ENCODE data around the gene MREG.
A peak's percentile ranks its signal among the peaks of the same experiment; 100 is the strongest.

MREG gene

DNA sequence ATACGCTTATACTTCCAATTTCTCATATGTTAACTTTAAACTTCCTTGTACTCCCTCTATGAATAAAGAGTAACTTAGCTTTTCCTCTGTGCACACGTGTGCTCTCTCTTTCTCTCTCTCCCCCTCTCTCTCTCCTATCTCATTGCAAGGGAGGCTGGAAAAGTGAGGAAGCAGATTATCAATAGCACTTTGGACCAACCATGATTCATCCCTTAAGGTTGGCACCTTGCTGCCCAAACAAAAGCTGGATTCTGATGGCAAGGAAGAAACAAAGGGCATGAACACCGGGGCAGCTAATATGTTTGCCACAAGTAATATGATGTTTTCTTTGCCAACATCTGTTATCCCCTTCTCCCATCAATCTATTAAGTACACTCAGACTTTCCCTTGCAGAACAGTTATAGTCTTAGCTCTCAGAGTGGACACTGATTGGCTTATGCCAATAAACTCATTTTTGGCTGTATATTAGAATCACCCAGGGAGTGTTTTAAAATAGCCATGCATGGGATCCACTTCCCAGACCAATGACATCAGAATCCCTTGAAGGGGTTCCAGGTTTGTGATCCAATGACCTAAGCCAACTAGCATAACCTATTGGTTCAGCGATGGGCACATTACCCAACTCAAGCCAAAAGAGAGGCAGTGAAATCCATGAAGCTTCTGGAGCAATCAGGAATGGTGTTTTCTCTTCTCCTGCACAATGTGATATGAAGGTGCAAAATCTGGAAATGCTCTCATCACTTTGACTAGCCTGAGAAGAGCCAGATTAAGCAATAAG is 60.3 kb downstream of the MREG start:
- no peak for DNase-seq
- no peaks in the 10 kb centered on the region for H3K9me2 ChIP-seq (replicated peaks; ENCODE audit: insufficient read depth, low read length)

DNA sequence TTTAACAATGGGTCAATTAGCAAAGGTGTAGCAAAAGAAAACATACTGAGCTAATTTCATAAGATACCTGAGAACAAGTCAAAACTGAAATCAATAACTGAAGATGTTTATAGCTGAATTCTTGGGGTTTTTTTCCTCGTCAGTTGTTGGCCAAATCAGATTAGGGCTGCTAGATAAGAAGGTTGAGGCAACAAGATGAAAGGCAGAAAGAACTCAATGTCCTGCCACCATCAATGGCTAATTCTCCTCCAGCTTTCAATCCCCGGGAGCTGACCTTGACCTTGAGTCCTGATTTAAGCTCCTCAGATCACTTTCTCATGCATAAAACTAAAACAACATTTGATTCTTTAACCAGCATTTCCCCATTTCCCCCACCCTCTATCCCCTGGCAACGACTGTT is 61.8 kb downstream of the MREG start:
- no peaks in the 10 kb centered on the region for H3K9me2 ChIP-seq (replicated peaks; ENCODE audit: insufficient read depth, low read length)
- no peaks in the 10 kb centered on the region for H3K27me3 ChIP-seq (replicated peaks; ENCODE audit: insufficient read depth, low read length)
- no peaks in the 10 kb centered on the region for H3F3A ChIP-seq (ENCODE audit: insufficient read depth, low read length)
- DNase-seq: no peak
- H3K4me2 ChIP-seq (ENCODE audit: low read depth, low read length): no peak overlapping the region
- no peaks in the 10 kb centered on the region for H3K9me3 ChIP-seq (replicated peaks; ENCODE audit: insufficient read depth, low read length)
- no peak overlapping the region for H3K27ac ChIP-seq (ENCODE audit: low read length)
- no peaks in the 10 kb centered on the region for H4K20me1 ChIP-seq (ENCODE audit: insufficient read depth, low read length)
- no peak overlapping the region for H3K4me3 ChIP-seq (ENCODE audit: low read length)
- TF ChIP-seq EZH2 (optimal IDR thresholded peaks at IDR 0.05; ENCODE audit: low read depth, low read length) (no peak), CTCF (IDR thresholded peaks at IDR 0.05; ENCODE audit: low read length) (no peak), EZH2phosphoT487 (IDR thresholded peaks at IDR 0.05; ENCODE audit: low read length) (no peak)
- no peaks in the 10 kb centered on the region for H3K36me3 ChIP-seq (replicated peaks; ENCODE audit: insufficient read depth, low read length)
- H3K4me1 ChIP-seq (ENCODE audit: low read length): no peaks in the 10 kb centered on the region
- H2AFZ ChIP-seq (ENCODE audit: low read length): no peak overlapping the region
- H3K9ac ChIP-seq (ENCODE audit: low read length): no peak overlapping the region
- peaks cover 28% of the 10 kb centered on the region for H3K79me2 ChIP-seq (ENCODE audit: low read length)

More for the DNA sequence above, 60.3 kb downstream of the MREG start:
- Histone ChIP-seq H3K4me3 (ENCODE audit: low read length) (no peak overlapping the region), H3K79me2 (ENCODE audit: low read length) (peaks cover 26% of the 10 kb centered on the region), H3K27me3 (replicated peaks; ENCODE audit: insufficient read depth, low read length) (no peaks in the 10 kb centered on the region), H3K9me3 (replicated peaks; ENCODE audit: insufficient read depth, low read length) (no peaks in the 10 kb centered on the region), H4K20me1 (ENCODE audit: insufficient read depth, low read length) (no peaks in the 10 kb centered on the region), H3K9ac (ENCODE audit: low read length) (no peak overlapping the region), H3K27ac (ENCODE audit: low read length) (no peak overlapping the region), H3K36me3 (replicated peaks; ENCODE audit: insufficient read depth, low read length) (no peaks in the 10 kb centered on the region), H3F3A (ENCODE audit: insufficient read depth, low read length) (no peaks in the 10 kb centered on the region), H2AFZ (ENCODE audit: low read length) (no peak overlapping the region), H3K4me1 (ENCODE audit: low read length) (no peaks in the 10 kb centered on the region), H3K4me2 (ENCODE audit: low read depth, low read length) (no peak overlapping the region)
- TF ChIP-seq CTCF (IDR thresholded peaks at IDR 0.05; ENCODE audit: low read length): no peak
- no peak for TF ChIP-seq EZH2 (optimal IDR thresholded peaks at IDR 0.05; ENCODE audit: low read depth, low read length)
- no peak for TF ChIP-seq EZH2phosphoT487 (IDR thresholded peaks at IDR 0.05; ENCODE audit: low read length)

- H3K27me3 ChIP-seq (replicated peaks; ENCODE audit: insufficient read depth, low read length): no peaks in the 10 kb centered on the region
- H3K4me3 ChIP-seq (ENCODE audit: low read length): no peak overlapping the region
- no peak overlapping the region for H3K9ac ChIP-seq (ENCODE audit: low read length)
- H3K4me1 ChIP-seq (ENCODE audit: low read length): no peaks in the 10 kb centered on the region
- H3K36me3 ChIP-seq (replicated peaks; ENCODE audit: insufficient read depth, low read length): no peaks in the 10 kb centered on the region
- peaks cover 21% of the 10 kb centered on the region for H3K79me2 ChIP-seq (ENCODE audit: low read length)
- no peaks in the 10 kb centered on the region for H3K9me2 ChIP-seq (replicated peaks; ENCODE audit: insufficient read depth, low read length)
- no peaks in the 10 kb centered on the region for H3K9me3 ChIP-seq (replicated peaks; ENCODE audit: insufficient read depth, low read length)
- H3K4me2 ChIP-seq (ENCODE audit: low read depth, low read length): no peak overlapping the region
- H4K20me1 ChIP-seq (ENCODE audit: insufficient read depth, low read length): no peaks in the 10 kb centered on the region
- no peak overlapping the region for H2AFZ ChIP-seq (ENCODE audit: low read length)
- no peak for TF ChIP-seq EZH2phosphoT487 (IDR thresholded peaks at IDR 0.05; ENCODE audit: low read length)
- peak; percentile 58 for TF ChIP-seq CTCF (IDR thresholded peaks at IDR 0.05; ENCODE audit: low read length)
- no peak for TF ChIP-seq EZH2 (optimal IDR thresholded peaks at IDR 0.05; ENCODE audit: low read depth, low read length)
- H3K27ac ChIP-seq (ENCODE audit: low read length): no peak overlapping the region
- peak; percentile 69 for DNase-seq
- H3F3A ChIP-seq (ENCODE audit: insufficient read depth, low read length): no peaks in the 10 kb centered on the region
Observed at GRCh38 chr2:215949991-215950404, 63.4 kb downstream of the MREG start.

All from MM.1S (cell line).